Measurements from ENCODE around the gene CFAP69.
"Not testable (repeated sequence)": the region's sequence is repeated elsewhere in the genome, so short reads cannot be mapped to it uniquely, and the experiment has no call there.

Gene CFAP69

DNA sequence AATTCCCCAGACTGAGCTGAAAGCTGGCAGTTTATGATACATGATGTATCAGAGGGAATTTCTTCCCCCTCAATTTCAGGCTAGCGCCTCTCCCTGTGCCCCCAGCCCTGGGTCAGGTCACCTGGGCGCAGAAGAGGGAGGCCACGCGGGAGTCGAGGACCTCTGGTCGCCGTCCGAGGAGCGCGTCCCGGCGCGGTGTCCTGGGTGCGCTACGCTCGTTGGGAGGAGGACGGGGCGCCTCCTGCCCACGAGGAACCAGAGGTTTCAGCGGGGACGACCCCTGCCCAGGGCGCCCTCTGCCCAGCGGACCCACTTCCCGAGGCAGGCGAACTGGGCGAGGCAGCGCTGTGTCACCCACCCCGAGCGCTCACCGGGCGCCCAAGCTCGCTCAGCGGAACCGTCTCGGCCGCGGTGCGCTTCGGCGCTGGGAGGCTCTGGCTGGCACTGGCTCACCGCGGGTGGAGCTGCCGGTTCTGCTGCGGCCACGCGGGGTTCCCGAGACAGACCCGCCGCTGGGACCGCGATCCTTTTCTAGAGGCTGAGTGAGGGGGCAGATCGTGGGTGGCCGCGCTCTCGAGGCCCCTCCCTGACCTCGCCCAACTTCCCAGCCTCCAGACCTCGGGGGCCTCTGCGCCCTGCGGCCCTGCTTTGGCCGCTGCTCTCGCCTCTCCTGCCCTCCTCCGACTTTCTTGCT, 76.0 kb downstream of the CFAP69 start, which contains the start of gene FAM237B:
TSS of gene FAM237B (minus strand) at position 504 of the 694 bp plus-strand sequence. CDS start 1,556 bp downstream, outside the sequence.
- Histone ChIP-seq H3K27ac (ENCODE audit: insufficient read depth, low read length, poor library complexity, severe bottlenecking) (no peak within 1 kb of the TSS), H3K9me3 (ENCODE audit: control insufficient read depth, low read length) (no peaks in the 10 kb centered on the region), H3K4me3 (ENCODE audit: insufficient read depth, low read depth, low read length, poor library complexity, severe bottlenecking) (no peak within 1 kb of the TSS), H3K36me3 (ENCODE audit: control insufficient read depth, insufficient read depth, low read length) (no peaks in the 10 kb centered on the region), H3K27me3 (replicated peaks; ENCODE audit: control insufficient read depth, insufficient read depth, low read length, poor library complexity, severe bottlenecking) (peaks cover 10% of the 10 kb centered on the region), H3K4me1 (ENCODE audit: control insufficient read depth, insufficient read depth, low read length, poor library complexity, severe bottlenecking) (peaks cover 4% of the 10 kb centered on the region)
- DNase-seq: no peak

DNA sequence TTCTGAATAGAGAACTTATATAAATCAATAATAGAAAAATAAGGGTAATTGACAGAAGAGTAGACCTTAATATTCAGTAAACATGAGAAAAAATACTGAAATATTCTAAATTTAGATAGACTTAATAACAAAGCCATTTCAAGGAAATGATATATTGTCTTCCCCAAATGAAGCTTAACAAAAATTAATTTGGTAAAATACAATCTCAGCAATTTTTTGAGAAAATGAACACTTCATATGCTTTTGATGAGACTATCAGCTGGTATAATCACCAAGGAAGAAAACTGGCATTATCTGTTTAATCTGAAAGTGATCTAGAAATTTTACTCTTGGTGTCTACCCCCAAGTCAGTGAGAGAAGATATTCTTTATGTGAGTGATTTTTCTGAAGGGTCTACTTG, 77.9 kb downstream of the CFAP69 start:
- Histone ChIP-seq H3K27ac (ENCODE audit: insufficient read depth, low read length, poor library complexity, severe bottlenecking) (no peak overlapping the region), H3K27me3 (replicated peaks; ENCODE audit: control insufficient read depth, insufficient read depth, low read length, poor library complexity, severe bottlenecking) (peaks cover 10% of the 10 kb centered on the region), H3K4me3 (ENCODE audit: insufficient read depth, low read depth, low read length, poor library complexity, severe bottlenecking) (no peak overlapping the region), H3K4me1 (ENCODE audit: control insufficient read depth, insufficient read depth, low read length, poor library complexity, severe bottlenecking) (peaks cover 4% of the 10 kb centered on the region), H3K9me3 (ENCODE audit: control insufficient read depth, low read length) (no peaks in the 10 kb centered on the region), H3K36me3 (ENCODE audit: control insufficient read depth, insufficient read depth, low read length) (no peaks in the 10 kb centered on the region)
- DNase-seq: no peak

DNA sequence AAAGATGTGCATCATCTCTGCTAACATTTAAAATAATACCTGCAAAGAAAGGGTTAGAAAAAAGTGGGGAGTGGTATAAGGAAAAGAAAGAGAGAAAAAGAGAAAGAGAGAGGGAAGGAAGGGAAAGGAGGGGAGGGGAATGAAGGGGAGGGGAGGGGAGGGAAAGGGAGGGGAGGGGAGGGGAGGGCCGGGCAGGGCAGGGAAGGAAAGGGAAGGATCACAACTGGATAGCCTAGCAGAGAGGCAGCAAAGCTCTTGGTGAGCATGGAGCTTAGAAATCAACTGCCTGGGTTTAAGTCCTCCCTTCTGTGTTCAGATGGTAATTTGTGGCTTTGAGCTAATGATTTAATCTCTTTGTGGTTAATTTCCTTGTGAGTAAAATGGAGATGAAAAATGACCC, 81.5 kb downstream of the CFAP69 start:
- DNase-seq: no peak
- no peaks in the 10 kb centered on the region for H3K4me1 ChIP-seq (ENCODE audit: control insufficient read depth, insufficient read depth, low read length, poor library complexity, severe bottlenecking)
- no peak overlapping the region for H3K4me3 ChIP-seq (ENCODE audit: insufficient read depth, low read depth, low read length, poor library complexity, severe bottlenecking)
- no peaks in the 10 kb centered on the region for H3K9me3 ChIP-seq (ENCODE audit: control insufficient read depth, low read length)
- no peaks in the 10 kb centered on the region for H3K36me3 ChIP-seq (ENCODE audit: control insufficient read depth, insufficient read depth, low read length)
- H3K27me3 ChIP-seq (replicated peaks; ENCODE audit: control insufficient read depth, insufficient read depth, low read length, poor library complexity, severe bottlenecking): no peaks in the 10 kb centered on the region
- H3K27ac ChIP-seq (ENCODE audit: insufficient read depth, low read length, poor library complexity, severe bottlenecking): no peak overlapping the region

DNA sequence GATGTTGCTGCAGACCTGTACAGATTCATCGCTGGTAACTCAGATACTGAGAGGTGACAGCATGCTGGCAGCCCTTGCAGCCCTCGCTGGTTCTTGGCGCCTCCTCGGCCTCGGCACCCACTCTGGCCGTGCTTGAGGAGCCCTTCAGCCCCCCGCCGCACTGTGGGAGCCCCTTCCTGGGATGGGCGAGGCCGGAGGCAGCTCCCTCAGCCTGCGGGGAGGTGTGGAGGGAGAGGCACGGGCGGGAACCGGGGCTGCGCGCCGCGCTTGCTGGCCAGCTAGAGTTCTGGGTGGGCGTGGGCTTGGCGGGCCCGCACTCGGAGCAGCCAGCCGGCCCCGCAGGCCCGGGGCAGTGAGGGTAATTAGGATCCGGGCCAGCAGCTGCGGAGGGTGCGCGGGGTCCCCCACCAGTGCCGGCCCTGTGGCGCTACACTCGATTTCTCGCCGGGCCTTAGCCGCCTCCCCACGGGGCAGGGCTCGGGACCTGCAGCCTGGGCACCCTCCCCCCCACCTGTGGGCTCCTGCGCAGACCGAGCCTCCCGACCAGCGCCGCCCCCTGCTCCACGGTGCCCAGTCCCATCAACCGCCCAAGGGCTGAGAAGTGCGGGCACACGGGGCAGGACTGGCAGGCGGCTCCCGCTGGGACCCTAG, 89.3 kb downstream of the CFAP69 start:
- Histone ChIP-seq H3K36me3 (ENCODE audit: control insufficient read depth, insufficient read depth, low read length) (no peaks in the 10 kb centered on the region), H3K4me1 (ENCODE audit: control insufficient read depth, insufficient read depth, low read length, poor library complexity, severe bottlenecking) (no peaks in the 10 kb centered on the region), H3K4me3 (ENCODE audit: insufficient read depth, low read depth, low read length, poor library complexity, severe bottlenecking) (no peak overlapping the region), H3K27me3 (replicated peaks; ENCODE audit: control insufficient read depth, insufficient read depth, low read length, poor library complexity, severe bottlenecking) (no peaks in the 10 kb centered on the region), H3K9me3 (ENCODE audit: control insufficient read depth, low read length) (no peaks in the 10 kb centered on the region), H3K27ac (ENCODE audit: insufficient read depth, low read length, poor library complexity, severe bottlenecking) (no peak overlapping the region)
- DNase-seq: no peak

DNA sequence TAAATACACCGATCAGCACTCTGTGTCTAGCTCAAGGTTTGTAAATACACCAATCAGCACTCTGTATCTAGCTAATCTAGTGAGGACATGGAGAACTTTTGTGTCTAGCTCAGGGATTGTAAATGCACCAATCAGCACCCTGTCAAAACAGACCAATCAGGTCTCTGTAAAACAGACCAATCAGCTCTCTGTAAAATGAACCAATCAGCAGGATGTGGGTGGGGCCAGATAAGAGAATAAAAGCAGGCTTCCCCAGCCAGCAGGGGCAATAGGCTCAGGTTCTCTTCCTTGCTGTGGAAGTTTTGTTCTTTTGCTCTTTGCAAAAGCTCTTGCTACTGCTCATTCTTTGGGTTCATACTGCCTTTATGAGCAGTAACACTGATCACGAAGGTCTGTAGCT, 90.0 kb downstream of the CFAP69 start:
- H3K4me3 ChIP-seq (ENCODE audit: insufficient read depth, low read depth, low read length, poor library complexity, severe bottlenecking); DNase-seq; H3K27ac ChIP-seq (ENCODE audit: insufficient read depth, low read length, poor library complexity, severe bottlenecking); H3K36me3 ChIP-seq (ENCODE audit: control insufficient read depth, insufficient read depth, low read length); H3K9me3 ChIP-seq (ENCODE audit: control insufficient read depth, low read length); H3K27me3 ChIP-seq (replicated peaks; ENCODE audit: control insufficient read depth, insufficient read depth, low read length, poor library complexity, severe bottlenecking); H3K4me1 ChIP-seq (ENCODE audit: control insufficient read depth, insufficient read depth, low read length, poor library complexity, severe bottlenecking): not testable (repeated sequence)

- Histone ChIP-seq H3K4me1 (ENCODE audit: control insufficient read depth, insufficient read depth, low read length, poor library complexity, severe bottlenecking) (no peaks in the 10 kb centered on the region), H3K27ac (ENCODE audit: insufficient read depth, low read length, poor library complexity, severe bottlenecking) (no peak overlapping the region), H3K27me3 (replicated peaks; ENCODE audit: control insufficient read depth, insufficient read depth, low read length, poor library complexity, severe bottlenecking) (no peaks in the 10 kb centered on the region), H3K9me3 (ENCODE audit: control insufficient read depth, low read length) (no peaks in the 10 kb centered on the region), H3K36me3 (ENCODE audit: control insufficient read depth, insufficient read depth, low read length) (no peaks in the 10 kb centered on the region), H3K4me3 (ENCODE audit: insufficient read depth, low read depth, low read length, poor library complexity, severe bottlenecking) (no peak overlapping the region)
- DNase-seq: no peak
Measured at GRCh38 chr7:90337106-90337505, 92.1 kb downstream of the CFAP69 start.

DNA sequence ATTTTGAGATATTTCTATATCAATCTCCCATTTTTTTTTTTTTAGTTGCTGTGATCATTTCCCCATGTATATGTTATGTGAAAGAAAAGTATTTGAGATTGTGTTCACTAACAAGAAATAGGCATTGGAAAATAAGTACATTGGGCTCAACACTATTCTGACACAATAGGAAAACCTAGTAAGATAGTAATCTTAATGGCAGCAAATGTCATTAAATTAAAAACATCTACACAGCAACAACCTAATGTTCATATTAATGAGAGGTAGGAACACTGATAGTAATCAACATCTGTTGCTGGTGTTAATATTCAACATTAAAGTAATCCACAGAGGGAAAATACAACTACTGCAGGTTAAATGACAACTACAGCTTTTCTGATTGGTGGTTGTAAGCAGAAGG, 100.0 kb downstream of the CFAP69 start:
- Histone ChIP-seq H3K27me3 (replicated peaks; ENCODE audit: control insufficient read depth, insufficient read depth, low read length, poor library complexity, severe bottlenecking) (no peaks in the 10 kb centered on the region), H3K27ac (ENCODE audit: insufficient read depth, low read length, poor library complexity, severe bottlenecking) (no peak overlapping the region), H3K9me3 (ENCODE audit: control insufficient read depth, low read length) (no peaks in the 10 kb centered on the region), H3K36me3 (ENCODE audit: control insufficient read depth, insufficient read depth, low read length) (no peaks in the 10 kb centered on the region), H3K4me1 (ENCODE audit: control insufficient read depth, insufficient read depth, low read length, poor library complexity, severe bottlenecking) (peaks cover 15% of the 10 kb centered on the region), H3K4me3 (ENCODE audit: insufficient read depth, low read depth, low read length, poor library complexity, severe bottlenecking) (no peak overlapping the region)
- no peak for DNase-seq

DNA sequence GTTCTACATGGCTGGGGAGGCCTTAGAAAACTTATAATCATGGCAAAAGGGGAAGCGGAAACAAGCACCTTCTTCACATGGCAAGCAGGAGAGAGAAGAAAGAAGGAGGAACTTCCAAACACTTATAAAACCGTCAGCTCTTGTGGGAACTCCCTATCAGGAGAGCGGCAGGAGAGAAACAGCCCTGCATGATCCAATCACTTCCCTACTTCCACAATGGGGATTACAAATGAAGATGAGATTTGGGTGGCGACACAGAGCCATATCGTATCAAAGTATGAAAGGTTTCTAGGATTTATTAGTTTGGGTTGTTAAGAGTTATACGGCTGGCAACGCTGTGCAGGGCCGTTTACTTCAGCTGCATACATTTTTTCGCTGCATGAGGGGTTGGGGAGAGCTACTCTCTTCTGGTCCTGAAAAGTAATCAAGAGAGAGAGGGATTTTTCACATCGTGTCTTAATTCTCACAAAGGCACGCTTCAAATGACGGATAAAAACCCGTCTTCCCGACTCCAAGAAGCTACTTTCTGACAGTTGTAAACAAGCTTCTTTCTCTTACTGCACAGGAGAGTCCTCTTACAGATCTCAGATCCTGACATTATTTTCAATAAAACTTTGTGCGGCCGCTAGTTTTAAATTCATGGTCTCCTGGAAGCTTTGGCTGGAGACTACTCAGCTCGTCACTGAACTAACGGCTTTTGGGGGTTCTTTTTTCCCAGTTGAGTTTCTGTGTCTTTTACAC, 100.8 kb downstream of the CFAP69 start:
- DNase-seq: no peak

GRCh38 chr7:90346336-90347125, 101.6 kb downstream of the CFAP69 start, which contains the start of gene GTPBP10:
Gene GTPBP10 (plus strand): TSS chr7:90346716. CDS start chr7:90346742, 26 bp downstream.
- no peaks in the 10 kb centered on the region for H3K27me3 ChIP-seq (replicated peaks; ENCODE audit: control insufficient read depth, insufficient read depth, low read length, poor library complexity, severe bottlenecking)
- peak; percentile 88 to 90 (median 89) for DNase-seq
- H3K4me3 ChIP-seq (ENCODE audit: insufficient read depth, low read depth, low read length, poor library complexity, severe bottlenecking): peak within 1 kb of the TSS; percentile 72
- no peaks in the 10 kb centered on the region for H3K36me3 ChIP-seq (ENCODE audit: control insufficient read depth, insufficient read depth, low read length)
- peaks cover 15% of the 10 kb centered on the region for H3K4me1 ChIP-seq (ENCODE audit: control insufficient read depth, insufficient read depth, low read length, poor library complexity, severe bottlenecking)
- peak within 1 kb of the TSS; percentile 82 for H3K27ac ChIP-seq (ENCODE audit: insufficient read depth, low read length, poor library complexity, severe bottlenecking)
- no peaks in the 10 kb centered on the region for H3K9me3 ChIP-seq (ENCODE audit: control insufficient read depth, low read length)

More for the DNA sequence above, 100.8 kb downstream of the CFAP69 start:
- Histone ChIP-seq H3K27ac (ENCODE audit: insufficient read depth, low read length, poor library complexity, severe bottlenecking) (peak overlapping the region; percentile 82), H3K27me3 (replicated peaks; ENCODE audit: control insufficient read depth, insufficient read depth, low read length, poor library complexity, severe bottlenecking) (no peaks in the 10 kb centered on the region), H3K36me3 (ENCODE audit: control insufficient read depth, insufficient read depth, low read length) (no peaks in the 10 kb centered on the region), H3K9me3 (ENCODE audit: control insufficient read depth, low read length) (no peaks in the 10 kb centered on the region), H3K4me1 (ENCODE audit: control insufficient read depth, insufficient read depth, low read length, poor library complexity, severe bottlenecking) (peaks cover 15% of the 10 kb centered on the region), H3K4me3 (ENCODE audit: insufficient read depth, low read depth, low read length, poor library complexity, severe bottlenecking) (peak overlapping the region; percentile 72)
